ENCODE data around the gene DENND11. TPM values are rescaled to one million over a fixed set of nuclear protein-coding genes. Genes with fewer than 3 reads are reported as not detected.
"Not testable (repeated sequence)": the region's sequence is repeated elsewhere in the genome, so short reads cannot be mapped to it uniquely, and the experiment has no call there.

Gene DENND11
- total RNA-seq, 2 experiments from 2014 or later = 25.1 to 26.4 TPM

GRCh38 chr7:141691961-141692360 is 10.0 kb downstream of the DENND11 start:
- CTCF ChIA-PET = no interaction called here

GRCh38 chr7:141691540-141691939 is 10.4 kb downstream of the DENND11 start:
- POLR2A ChIA-PET = no interaction called here
- CTCF ChIA-PET = no interaction called here

More at GRCh38 chr7:141691961-141692360, 10.0 kb downstream of the DENND11 start:
- POLR2A ChIA-PET = no interaction called here

DNA sequence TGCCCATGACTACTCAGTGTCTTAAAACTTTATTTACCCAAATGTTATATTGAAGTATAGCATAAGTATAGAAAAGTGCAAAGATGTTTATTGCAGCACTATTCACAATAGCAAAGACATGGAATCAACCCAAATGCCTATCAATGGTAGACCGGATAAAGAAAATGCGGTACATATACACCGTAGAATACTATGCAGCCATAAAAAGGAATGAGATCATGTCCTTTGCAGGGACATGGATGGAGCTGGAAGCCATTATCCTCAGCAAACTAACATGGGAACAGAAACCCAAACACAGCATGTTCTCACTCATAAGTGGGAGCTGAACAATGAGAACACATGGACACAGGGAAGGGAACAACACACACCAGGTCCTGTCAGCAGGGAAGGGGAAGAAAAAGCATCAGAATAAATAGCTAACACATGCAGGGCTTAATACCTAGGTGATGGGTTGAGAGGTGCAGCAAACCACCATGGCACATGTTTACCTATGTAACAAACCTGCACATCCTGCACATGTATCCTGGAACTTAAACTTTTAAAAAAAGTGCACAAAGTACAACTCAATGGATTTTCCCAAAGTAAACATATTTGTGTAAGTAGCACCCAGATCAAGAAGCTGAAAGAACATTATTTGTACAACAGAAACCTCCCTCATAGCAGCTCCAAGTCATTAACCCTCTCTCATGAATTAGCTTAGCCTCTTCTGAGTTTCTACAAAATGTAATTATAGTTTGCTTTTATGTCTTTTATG is 12.7 kb downstream of the DENND11 start:
- POLR2A ChIA-PET, CTCF ChIA-PET: not testable (repeated sequence)

- POLR2A ChIA-PET = no interaction called here
- CTCF ChIA-PET = interaction anchor here (0.7 kb wide), 1 partner anchor 191 kb away, joined by 3 read pairs; no protein-coding TSS in a partner anchor
Measured at GRCh38 chr7:141688043-141688442, 13.9 kb downstream of the DENND11 start.

DNA sequence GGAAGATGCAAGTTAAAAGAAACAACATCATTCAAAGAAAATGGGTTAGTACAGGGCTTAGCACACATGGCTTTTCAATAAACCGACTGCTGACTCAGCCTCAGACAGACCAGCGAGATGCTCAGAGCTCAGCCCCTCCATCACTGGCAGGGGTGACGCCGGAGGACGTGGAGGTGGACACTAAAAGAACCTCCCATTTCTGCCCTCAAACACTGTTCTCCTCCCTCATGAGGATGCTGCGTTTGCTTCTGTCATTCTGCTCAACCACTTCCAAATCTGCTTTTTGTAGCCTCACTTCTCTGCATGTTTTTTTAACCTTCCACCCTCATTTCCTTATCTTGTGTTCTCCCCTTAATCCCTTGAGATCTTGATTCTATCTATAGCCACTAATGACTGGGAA is 15.3 kb downstream of the DENND11 start:
- CTCF ChIA-PET = no interaction called here
- POLR2A ChIA-PET = no interaction called here

DNA sequence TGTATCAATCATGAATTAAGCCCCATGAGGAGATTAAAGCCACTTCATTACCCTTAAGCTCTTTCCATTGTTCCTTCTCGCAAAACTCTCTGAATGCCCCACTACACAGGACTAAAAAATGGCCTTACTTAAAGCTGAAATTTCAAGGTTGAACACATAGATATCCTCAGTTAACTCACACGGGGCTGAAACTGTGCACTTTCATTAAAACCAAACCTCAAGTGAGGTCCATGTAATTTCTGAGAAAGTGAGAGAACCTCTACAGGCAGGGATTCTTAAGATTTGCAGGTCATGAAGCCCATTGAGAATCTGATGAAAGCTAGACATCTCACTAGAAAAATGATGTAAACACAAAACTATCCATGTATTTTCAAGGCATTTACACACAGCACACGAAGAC is 15.9 kb downstream of the DENND11 start:
- POLR2A ChIA-PET = no interaction called here
- CTCF ChIA-PET = interaction anchor here (0.9 kb wide), 2 partner anchors 31 to 52 kb away, joined by 3 read pairs; no protein-coding TSS in a partner anchor

DNA sequence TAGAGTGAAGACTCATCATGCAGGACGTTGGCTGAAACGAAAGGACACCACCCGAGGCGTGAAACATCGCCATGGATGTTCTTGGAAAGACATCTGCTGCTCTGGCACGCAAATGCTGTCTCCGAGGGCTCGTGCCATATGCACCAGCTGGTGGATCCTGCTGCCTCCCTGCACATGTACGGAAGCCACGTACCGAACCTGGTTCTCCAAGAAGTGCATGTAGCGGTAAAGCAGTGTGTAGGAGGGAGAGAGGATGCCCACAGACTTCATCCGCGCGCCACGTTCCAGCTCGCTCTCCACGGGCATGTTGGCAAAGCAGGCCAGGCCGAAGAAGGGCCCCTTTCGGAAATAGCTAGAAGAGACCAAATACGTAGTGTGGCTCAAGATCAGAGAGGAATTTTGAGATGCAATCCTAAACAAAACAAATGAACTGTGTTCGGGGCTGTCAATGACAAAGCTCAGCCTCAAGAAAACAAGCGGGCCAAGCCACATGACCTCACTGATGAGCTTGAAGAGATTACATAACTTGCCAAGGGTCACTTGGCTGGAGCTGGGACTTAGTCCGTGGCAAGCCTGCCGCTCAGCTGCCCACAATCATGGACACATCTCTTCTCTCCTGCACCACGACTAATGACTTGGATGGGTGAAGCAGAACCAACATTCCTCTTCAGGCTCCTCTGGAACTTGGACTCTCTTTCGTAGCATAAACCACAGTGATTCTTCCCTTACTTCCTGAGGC is 16.5 kb downstream of the DENND11 start:
- CTCF ChIA-PET = interaction anchor here (0.9 to 1.3 kb wide), 3 partner anchors 25 to 52 kb away, joined by 3 read pairs; no protein-coding TSS in a partner anchor
- POLR2A ChIA-PET = no interaction called here

GRCh38 chr7:141679014-141679413 is 23.0 kb downstream of the DENND11 start:
- CTCF ChIA-PET = no interaction called here
- POLR2A ChIA-PET = interaction anchor here (1.0 kb wide), 1 partner anchor 93 kb away, joined by 3 read pairs; no protein-coding TSS in a partner anchor

GRCh38 chr7:141676618-141677017 is 25.3 kb downstream of the DENND11 start:
- CTCF ChIA-PET = no interaction called here
- POLR2A ChIA-PET = no interaction called here

DNA sequence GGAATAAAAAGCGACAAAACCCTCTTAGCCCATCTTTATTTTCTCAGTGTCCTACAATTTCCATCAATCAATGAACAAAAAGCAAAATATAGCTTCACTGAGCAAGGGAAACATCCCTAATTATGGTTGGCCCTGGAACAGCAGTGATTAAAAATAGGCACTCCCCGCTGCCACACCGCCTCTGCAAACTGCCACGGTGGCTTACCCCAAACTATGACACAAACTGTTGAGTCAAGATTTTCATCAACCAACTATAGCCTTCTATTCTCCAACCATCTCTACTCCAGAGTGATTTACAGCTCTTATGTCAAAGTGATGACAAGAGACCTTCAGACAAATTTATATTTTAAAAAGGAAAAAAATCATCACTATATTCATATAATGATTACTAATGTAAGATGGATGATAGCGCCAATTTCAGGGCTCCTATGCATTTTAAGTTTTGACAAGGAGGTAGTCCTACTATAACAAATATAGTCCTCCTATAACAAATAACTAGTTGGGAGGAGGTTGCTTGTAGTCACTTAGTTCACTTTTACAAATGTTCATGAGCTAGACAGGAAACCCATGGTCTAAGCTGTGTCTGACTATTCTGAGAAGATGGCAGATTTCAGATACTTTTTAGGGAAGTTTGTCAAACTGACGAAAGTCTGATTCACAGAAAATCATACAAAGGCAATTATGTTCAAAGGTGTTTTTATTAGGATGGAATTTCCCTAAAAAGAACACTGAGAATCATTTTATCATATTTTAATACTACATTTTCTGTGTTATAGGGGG is 26.3 kb downstream of the DENND11 start:
- ChIA-PET POLR2A (no interaction called here), CTCF (no interaction called here)

- ChIA-PET POLR2A (no interaction called here), CTCF (no interaction called here)
Measured at GRCh38 chr7:141674702-141675101, 27.3 kb downstream of the DENND11 start.

- ChIA-PET CTCF (no interaction called here), POLR2A (interaction anchor here (0.7 kb wide), 1 partner anchor 551 kb away, joined by 4 read pairs; no protein-coding TSS in a partner anchor)
Measured at GRCh38 chr7:141674171-141674671, 27.7 kb downstream of the DENND11 start.

GRCh38 chr7:141673346-141673745 is 28.6 kb downstream of the DENND11 start:
- ChIA-PET POLR2A (interaction anchor here (0.7 kb wide), 1 partner anchor 551 kb away, joined by 4 read pairs; no protein-coding TSS in a partner anchor), CTCF (interaction anchor here (0.8 kb wide), 1 partner anchor 22 kb away, joined by 3 read pairs; no protein-coding TSS in a partner anchor)

- POLR2A ChIA-PET = no interaction called here
- CTCF ChIA-PET = interaction anchor here (0.6 to 1.0 kb wide), 3 partner anchors 66 to 857 kb away, joined by 3 read pairs; no protein-coding TSS in a partner anchor
Measured at GRCh38 chr7:141671705-141672496, 30.1 kb downstream of the DENND11 start.

DNA sequence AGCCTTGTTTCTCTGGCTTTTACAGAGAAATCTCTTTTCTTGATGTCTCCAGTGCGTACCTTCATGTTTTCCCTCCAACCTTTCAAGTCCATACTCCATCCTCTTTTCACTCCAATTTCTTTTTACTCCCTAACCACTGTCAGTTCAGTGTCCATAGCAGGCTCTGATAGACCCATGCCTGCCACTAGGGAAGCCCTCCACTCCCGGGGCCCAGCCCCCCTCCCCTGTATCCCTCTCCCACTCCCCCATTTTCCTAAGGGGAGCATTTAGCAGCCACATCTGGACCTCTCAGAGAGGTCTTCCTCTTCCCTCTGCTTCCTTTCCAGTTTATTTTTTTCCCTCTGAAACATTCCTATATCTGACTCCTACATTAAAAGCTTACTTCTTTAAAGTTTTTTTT is 33.1 kb downstream of the DENND11 start:
- ChIA-PET CTCF (no interaction called here), POLR2A (interaction anchor here (0.6 to 0.7 kb wide), 2 partner anchors 12 to 261 kb away, joined by 3 to 6 read pairs; no protein-coding TSS in a partner anchor)

GRCh38 chr7:141666071-141666470 is 35.9 kb downstream of the DENND11 start:
- CTCF ChIA-PET = interaction anchor here (0.6 to 0.7 kb wide), 2 partner anchors 31 to 654 kb away, joined by 3 to 4 read pairs; no protein-coding TSS in a partner anchor
- POLR2A ChIA-PET = no interaction called here

DNA sequence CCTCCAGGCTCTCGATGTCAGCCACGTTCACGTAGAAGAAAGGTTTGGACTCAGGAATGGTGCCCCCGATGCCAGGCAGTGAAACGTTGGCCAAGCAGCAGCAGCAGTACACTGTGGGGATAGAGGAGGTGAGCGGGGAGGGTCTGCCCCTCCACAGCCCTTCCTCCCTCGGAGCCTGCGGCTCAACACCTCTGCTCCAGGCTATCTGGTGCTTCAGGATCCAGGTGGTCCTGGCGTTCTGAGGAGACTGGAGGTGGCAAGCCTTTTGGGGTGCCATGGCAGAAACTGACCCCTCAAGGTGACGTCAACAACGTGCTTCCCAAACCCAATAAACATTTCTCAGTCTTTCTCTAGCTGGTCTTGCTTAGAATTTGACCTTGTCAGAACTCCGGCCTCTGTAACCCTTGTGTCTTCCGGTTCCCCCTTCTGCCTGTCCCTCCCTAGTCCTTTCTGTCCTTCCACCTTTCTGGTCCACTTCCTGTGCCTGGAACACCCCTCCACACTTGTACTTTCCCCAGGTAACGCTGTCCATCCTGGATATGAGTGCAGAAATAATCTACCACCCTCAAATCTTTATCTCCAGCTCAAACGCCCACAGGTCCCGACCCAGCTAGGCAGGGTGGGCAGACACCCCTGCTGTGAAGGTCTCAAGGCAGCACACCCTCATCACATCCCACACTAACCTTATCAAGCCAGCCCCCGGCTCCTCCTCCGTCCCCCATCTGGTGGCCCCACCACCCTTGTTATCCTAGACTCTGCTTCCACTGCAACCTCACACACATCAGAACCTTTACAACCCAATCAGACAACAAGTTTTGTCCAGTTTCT is 36.5 kb downstream of the DENND11 start:
- CTCF ChIA-PET = interaction anchor here (0.6 to 0.7 kb wide), 2 partner anchors 32 to 654 kb away, joined by 3 to 4 read pairs; no protein-coding TSS in a partner anchor
- POLR2A ChIA-PET = no interaction called here

GRCh38 chr7:141664450-141664849 is 37.5 kb downstream of the DENND11 start:
- POLR2A ChIA-PET = no interaction called here

More at GRCh38 chr7:141664450-141664849, 37.5 kb downstream of the DENND11 start:
- CTCF ChIA-PET = no interaction called here

All from activated CD8-positive, alpha-beta memory T cell treated with anti-CD3 and anti-CD28 coated beads for 36 hours (primary cell).